GM04503 (cell line): Measurements from ENCODE around the gene FHIT.
"Not testable (repeated sequence)": the region's sequence is repeated elsewhere in the genome, so short reads cannot be mapped to it uniquely, and the experiment has no call there.

Experiments
- DNase-seq: peaks from one replicate; pipeline ENCODE4 v3.0.0-alpha.2; 2012; ENCODE audit warnings: low read depth

The FHIT gene

DNA sequence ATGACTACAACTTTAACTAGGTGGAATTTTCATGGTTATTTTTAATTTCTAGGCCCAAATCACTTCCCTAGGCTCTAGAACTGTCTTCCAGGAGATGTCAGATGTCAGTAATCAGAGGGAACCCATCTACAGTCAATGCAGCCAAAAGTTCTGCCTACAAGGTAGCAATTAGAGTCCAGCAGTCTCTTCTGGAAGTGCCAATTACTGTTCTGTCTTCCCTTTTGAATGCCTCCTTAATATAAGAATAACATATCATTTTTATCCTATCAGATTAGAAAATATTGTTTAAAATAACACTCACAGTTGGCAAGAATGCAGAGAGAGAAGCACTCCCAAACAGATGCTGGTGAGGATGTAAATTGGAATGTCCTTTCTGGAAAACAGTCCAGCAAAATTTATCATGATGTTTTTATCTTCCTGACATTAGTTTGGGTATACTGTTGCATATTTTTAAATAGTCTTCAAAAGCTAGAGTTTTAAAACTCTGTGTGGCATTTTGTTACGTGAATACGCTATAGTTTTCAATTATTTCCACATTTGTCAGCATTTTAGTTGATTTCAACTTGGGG is 543.7 kb downstream of the FHIT start:
- DNase-seq = no peak

DNA sequence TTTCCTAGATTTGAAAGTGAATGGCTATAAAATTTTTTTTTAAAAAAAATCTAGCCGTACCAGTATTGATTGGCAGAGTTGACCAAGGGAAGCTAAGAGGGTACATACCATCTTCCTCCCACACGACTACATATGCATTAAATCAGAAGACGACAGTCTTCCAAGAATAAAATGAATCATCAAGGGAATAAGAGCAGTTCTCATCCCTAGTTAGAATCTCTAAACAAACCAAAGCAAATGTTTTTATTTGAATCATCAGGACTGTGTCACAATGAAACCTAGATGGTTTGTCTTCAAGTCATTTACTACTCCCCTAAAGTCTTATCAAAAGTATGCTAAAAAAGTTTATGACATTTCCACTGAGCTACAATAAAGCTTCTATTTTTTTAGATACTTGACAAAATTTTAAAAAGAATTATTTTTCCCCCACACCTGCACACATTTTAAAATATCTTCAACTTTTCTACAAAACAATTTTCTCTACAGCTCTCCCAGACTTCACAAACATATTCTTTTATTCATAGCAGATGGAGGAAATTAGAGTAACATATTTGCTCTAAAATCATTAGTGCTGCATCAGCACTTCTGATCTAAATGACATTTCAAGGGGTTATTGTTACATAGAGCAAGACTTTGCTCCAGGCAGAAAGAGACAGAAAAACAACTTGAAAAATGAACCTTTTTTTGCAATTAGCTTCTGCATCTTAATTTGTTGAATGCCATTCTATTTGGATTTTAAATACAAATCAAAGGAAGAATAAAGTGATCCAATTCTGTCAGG is 547.1 kb downstream of the FHIT start:
- no peak for DNase-seq

DNA sequence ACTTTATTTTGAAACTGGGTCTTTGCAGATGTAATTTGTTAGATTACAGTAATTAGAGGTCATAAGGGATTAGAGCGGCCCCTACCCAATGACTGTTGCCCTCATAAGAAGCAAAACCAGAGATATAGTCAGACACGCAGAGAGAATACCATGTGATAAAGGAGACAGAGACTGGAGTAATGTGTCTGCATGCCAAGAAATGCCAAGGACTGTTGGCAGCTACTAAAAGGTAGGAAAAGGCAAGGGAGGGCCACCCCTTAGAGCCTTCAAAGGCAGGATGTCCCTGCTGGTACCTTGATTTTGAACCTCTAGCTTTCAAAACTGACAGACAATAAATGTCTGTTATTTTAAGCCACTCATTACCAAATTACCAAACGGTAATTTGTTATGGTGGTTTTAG is 548.2 kb downstream of the FHIT start:
- DNase-seq = no peak

DNA sequence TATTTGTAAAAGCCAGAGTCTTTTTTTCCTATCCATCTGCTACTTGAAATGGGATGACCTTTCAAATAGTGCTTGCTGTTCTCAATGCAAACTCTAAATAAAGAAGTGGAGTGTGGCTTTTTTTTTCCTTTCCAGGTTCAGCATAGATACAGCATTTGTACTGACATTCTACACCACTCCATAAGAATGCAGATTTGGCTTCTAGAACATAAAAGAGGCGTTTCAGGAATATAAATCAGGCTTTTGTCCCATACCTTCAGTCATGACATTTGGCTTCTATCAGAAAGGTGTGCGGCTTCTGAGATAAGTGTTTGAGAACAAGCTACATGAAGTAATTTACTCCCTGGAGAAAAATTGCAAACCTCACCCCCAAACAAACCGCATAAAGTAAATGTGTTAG is 553.1 kb downstream of the FHIT start:
- DNase-seq = no peak

DNA sequence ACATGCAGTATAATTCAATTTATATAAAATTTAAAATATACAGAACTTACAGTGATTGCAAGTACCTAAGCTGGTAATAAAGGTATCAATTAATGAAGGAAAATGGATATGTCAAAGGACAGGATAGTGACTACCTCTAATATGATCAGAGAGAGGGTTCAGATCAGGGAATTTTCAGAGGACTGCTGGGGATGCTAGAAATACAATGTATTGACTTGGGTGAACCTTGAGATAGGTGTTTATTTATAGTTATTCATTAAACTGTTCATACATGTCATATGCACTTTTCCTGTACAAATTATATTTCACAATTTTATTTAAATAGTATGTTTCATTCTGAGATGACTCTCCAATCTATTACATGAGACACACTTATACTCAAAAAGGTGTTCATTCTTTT is 554.1 kb downstream of the FHIT start:
- DNase-seq = no peak

DNA sequence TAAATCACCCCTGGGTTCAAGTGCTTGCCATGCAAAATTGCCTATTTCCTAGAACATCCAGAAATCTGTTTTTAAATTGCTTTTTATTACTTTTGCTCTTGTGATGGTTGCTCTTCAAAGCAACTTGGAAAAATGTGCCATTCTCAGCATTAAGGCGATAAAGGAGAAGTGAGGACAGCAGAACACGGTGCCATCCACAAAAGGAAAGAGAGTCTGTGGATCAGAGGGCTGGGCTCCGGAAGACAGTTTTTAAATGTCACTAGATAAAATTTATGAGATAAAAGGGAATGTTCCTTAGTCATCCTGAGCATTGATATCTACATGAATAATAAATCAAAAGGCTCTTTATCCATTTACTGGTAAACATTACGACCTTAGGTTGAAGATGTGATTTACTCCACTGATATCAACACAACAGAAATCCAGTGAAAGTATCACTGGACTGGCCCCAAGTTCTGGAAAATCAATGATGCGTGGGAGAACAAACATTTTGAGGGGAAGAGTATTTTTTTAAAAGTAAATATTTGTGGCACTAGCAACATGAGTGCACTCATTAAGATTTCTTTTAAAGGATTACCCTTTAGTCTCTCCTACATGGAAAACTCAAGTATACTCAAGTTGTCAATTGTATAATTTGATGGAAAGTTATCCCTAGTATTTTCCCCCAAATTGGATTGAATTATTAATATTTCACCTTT is 554.7 kb downstream of the FHIT start:
- DNase-seq = no peak

DNA sequence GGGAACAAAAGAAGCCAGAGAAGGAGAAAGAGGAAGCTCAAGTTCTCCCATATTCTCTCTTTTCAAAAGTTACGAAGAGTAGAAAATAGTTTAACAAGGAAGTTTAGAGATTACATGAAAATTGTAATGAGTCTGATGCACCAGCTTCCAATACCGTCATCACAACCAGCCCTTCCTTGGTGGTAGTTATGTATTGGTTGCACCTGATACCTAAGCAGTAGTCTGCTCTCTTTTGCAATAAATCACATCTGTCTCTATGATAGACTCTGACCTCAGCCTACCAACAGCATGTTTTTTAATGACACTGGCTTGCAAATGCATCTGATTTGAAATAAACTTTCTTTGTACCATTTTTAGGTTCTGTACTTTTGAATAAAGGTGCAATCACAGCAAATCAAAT is 575.8 kb downstream of the FHIT start:
- no peak for DNase-seq

DNA sequence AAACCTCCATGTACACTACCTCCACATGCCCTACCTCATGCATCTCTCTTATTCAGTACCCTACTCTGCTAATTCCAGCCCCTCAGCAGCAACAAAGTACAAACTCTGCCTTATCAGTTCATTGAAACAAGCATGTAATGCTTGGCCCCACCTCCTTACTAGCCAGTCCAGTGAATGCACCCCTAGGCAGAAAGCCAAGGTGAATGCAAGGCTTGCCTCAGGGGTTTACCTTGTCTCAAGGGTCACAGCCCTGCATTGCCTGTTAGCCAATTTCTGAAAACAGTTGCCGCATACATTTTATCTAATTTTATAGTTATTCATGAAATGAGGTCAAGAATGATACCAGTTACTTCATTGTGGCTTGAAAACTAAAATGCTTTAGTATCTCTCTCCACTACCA is 576.4 kb downstream of the FHIT start:
- no peak for DNase-seq

DNA sequence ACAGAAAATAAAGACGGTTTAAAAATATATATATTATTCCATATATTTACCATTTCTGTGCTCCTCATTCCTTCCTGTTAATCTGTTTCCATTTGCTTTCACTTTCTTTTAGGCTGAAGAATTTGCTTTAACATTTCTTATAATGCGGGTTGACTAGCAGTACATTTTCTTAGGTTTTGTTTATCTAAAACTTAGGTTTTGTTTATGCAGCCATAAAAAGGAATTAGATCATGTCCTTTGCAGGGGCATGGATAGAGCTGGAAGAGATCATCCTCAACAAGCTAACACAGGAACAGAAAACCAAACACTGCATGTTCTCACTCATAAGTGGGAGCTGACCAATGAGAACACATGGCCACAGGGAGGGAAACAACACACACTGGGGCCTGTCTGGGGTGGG is 578.1 kb downstream of the FHIT start:
- DNase-seq = no peak

DNA sequence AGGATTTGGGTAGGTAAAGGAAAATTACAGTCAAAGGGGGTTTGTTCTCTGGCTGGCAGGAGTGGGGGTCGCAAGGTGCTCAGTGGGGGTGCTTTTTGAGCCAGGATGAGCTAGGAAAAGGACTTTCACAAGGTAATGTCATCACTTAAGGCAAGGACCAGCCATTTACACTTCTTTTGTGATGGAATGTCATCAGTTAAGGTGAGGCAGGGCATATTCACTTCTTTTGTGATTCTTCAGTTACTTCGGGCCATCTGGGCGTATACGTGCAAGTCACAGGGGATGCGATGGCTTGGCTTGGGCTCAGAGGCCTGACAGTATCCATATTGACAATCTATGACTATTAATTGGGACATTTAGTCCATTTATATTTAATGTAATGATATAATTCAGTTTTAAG is 578.9 kb downstream of the FHIT start:
- not testable (repeated sequence) for DNase-seq

DNA sequence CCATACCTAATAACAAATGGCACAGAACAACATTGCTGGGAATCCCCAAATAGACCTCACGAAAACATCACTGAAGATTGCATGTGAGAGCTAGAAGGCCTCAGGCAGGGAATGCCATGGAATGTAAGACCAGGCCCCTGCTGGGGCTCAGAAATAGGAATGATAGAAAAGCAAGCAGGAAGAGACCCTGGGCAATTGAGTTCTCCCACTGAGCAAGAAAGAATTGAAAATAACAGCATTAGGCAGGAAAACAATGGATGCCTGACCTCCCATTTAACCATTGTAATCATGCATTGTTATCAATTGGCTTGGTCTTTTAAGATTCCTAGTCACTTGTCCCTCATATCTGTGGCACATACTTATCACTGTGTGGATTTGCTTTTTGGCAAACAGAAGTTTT is 581.6 kb downstream of the FHIT start:
- no peak for DNase-seq

DNA sequence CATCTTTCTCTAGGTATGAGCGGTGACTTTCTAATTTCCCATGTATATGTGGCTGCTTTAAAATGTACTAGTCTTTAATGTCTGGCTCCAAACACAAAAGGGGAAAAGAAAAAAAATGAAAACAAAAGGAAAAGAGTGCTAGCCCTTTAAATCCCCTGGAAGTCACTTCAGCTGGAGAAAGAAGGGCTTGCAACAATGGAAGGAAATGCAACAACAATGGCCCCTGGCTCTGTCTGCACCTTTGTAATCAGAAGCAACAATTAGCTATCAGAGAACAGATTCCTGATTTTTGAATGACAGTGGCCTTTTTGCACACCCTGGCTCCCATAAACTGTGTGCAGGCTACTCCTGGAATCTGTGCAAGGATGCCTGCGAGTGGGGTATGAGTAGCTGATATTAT is 591.2 kb downstream of the FHIT start:
- DNase-seq = no peak

DNA sequence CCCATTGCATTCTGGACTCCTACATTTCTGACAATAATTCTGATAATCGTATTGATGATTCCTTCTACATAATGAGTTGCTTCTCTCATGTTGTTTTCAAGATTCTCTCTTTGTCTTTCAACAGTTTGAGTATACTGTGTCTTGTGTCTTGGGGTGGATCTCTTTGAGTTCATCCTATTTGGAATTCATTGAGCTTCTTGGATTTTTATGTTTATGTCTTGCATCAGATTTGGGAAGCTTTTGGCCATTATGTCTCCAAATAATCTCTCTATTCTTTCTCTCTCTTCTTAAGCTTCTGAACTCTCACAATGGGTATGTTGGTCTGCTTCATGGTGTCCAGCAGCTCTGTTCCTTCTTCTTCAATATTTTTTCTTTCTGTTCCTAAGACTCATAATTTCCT is 592.2 kb downstream of the FHIT start:
- no peak for DNase-seq

DNA sequence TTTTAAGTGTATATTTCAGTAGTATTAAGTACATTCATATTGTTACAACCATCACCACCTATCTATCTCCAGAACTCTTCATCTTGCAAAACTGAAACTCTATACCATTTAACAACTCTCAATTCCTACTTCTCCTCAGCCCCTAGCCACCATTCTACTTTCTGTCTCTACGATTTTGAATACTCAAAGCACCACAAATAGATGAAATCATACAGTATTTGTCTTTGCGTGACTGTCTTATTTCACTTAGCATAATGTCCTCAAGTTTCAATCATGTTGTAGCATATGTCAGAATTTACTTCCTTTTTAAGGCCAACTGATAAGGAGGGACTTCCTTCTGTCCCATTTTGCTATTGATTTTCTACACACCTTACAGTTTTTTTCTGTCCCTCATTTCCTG is 593.3 kb downstream of the FHIT start:
- no peak for DNase-seq

DNA sequence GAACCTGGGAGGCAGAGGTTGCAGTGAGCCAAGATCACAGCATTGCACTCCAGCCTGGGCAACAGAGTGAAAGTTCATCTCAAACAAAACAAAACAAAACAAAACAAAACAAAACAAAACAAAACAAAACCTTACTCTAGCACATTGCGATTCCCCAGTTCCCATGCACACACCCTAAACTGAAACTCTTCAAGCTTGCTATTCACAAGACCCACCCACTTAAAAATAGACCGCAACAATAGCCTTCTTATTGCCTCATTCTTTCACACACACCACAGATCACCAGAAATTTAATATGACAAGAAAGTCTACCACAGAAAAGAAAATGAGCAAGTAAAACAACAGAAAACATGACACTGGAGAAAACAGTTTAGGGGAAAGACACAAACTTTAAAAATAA is 598.4 kb downstream of the FHIT start:
- DNase-seq = no peak

DNA sequence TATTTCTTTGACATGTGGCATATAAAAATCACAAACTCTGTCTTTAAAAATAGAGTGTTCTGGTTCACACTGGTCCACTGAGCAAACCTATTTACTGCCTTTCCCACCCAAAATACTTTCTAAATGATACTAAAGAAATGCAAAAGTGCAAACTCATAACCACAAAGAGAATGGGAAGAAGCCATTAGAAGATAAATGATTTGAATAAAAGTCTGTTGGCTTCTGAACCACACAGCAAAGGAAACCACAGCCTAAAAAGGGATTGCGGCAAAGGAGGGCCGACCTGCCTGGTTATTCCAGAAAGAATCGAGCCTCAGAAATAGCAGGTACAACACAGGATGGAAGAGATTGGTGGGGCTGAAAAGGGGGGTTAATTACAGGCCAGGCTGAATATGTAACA is 599.5 kb downstream of the FHIT start:
- DNase-seq = no peak

DNA sequence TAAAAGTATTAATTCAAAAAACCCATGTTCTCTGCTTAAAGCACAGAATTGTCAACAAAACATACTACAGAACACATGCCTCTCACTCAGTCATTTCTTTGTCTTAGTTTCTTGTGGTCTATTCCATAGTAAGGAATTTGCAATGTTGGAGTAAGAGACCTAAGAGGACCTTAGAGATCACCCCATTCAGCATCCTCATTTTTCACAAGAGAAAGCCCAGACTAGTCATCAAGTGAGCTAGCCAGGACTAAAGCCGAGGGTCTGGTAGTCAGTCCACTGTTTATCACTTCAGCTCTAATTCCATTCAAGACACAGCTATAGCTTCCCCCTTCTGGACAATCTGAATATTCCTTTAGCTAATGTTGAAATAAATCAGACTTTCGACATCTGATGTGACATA is 601.1 kb downstream of the FHIT start:
- no peak for DNase-seq

DNA sequence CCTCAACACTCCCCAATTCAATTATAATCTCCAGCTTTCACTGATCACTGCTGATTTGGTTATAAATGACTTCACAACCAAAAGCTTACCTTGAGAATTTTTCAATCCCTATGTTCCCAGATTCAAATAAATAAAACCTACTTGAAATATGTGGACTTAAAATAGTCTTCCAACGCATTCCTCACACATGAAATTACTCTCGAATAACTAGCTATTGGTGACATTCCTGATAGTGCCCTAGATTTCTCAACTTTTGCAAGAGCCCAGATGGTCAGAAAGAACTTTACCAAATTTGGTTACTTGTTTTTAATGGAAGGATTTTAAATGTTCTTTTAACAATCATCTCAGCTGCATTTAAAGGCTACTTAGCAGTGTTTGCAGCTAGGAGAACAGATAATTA is 605.5 kb downstream of the FHIT start:
- peak; percentile 24 for DNase-seq

DNA sequence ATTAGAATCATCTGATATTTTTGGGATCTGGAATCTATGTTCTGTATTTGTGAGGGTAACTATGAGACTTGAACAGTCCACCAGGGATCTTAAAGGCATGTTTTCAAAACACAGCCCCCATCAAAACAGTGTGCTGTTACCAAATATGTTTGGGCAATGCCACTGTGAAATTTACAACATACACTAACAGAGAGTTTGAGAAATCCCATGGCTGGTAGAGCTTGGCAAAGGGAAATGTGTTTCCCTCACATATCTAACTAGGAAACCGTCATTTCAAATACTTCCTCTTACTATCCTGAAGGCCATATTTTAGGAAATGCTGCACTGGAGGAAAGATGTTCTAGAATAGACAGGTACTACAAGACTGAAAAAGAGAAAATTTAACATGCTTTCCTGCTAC is 607.4 kb downstream of the FHIT start:
- DNase-seq = no peak

DNA sequence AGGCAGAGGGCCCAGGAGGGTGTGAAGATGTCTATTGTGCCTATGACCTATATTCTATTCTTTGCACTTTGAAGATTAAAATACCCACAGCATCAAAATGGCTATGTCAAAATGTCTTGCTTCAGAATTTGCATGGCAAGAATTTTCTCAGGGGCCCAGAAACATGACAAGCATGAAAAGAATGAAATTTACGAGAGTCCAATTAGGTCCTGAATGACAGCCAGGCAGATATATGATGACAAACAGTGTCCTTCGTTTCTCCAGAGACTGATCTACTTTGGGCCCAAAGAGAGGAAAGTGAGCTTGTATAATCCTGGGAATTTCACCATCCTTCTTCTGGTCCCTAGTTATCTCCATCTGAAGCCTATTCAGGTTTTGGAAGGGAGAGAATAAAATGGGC is 609.9 kb downstream of the FHIT start:
- DNase-seq = no peak

DNA sequence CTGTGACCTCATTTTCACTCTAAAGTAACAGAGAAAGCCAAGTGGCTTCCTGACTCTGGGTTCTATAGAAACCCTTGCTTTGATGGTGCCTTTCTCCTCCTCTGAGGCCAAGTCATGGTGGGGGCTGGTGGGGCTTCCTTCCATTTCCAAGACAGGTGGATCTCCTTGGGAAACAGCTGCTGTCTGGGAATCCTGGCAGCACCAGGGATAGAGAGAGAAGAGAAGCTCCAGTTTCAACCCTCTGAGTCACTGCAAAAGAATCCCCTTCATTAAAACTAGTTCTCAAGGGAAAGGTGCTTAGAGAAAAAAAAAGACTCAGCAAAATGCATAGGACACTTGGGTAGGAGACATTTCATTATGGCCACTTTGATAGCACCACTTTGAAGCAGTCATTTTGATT is 614.4 kb downstream of the FHIT start:
- DNase-seq = peak; percentile 9

DNA sequence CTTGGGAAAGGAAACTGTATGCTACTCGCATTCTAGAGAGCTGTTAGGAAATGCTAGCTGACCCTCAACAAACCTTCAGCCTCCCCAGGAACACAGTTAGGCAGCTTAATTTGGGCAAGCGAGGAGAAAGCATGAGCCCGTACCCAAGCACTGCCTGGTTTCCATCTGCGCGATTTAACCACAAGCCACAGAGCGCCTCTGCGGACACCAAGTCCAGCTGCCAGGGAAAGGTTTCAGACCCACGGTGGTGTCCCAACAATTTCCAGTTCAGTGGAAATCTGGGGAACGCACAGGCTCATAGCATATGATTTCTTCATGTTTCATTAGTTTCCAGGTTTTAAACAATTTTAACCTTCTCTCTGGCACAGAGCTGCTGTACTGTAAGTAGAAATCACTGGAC is 617.6 kb downstream of the FHIT start:
- DNase-seq = no peak

DNA sequence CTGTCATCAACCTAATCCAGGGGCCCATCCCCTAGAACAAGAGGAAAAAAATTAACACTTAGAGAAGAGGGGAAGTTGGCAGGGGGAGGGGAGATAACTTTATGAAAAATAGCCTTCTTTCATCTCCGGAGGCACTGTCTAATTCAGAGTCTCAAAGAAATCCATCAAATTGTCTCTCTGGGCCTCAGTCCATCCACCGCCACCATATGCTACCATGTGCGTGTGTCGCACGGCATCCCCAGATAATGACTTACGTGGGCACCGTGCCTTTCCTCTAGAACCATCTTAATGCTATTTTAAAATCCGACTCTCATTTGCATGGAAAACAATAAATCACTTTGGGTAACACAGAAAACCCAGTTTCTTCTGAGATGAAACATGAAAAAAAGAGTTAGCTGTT is 619.7 kb downstream of the FHIT start:
- no peak for DNase-seq

DNA sequence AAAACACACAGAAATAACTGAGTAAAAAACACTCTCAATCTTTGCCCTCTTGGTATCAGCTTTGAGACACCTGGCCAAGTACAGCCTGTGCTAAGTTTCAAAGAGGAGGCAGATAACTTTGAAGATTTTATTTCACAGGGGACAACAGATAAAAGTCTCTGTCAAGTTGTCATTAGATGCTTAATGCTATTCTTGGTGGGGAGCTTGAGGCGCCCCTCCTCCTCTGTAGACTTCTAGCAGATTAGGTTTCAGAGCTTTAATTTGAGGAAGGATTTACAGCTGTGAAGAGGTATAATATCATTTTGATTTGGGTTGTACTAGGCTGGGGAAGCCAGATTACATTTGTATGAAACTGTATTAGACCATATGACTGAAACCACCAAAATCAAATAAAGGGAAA is 620.3 kb downstream of the FHIT start:
- DNase-seq = no peak
